HepG2 (cell line): ENCODE measurements around the gene ITGAV.

Experiments
- CBX2 ChIP-seq, 2 experiments: fragments of 200-600 bp in 1 of 2; sonication (generic); formaldehyde crosslinking in 1 of 2; IDR thresholded peaks; 2 replicates each; pipeline versions ENCODE4 v1.7.0 to v1.8.1; 2018 to 2022; ENCODE audit warnings: low read depth in 2 of 2, low read length in 1 of 2, mild to moderate bottlenecking in 1 of 2, missing genetic modification reagents in 1 of 2
- CTCF ChIP-seq: sonication (generic); formaldehyde crosslinking; IDR thresholded peaks from 2 replicates; pipeline ENCODE4 v1.5.0; 2020; ENCODE audit warnings: mild to moderate bottlenecking, missing genetic modification reagents, moderate library complexity
- EP300 ChIP-seq, 3 experiments: sonication (generic) in 1 of 3; formaldehyde crosslinking in 1 of 3; IDR thresholded peaks; 2 replicates each; pipeline versions ENCODE4 v1.5.1 to v1.6.1; 2011 to 2020; ENCODE audit warnings: low read depth in 2 of 3, low read length in 2 of 3, borderline replicate concordance in 1 of 3, improper control_type of control experiment in 1 of 3, mild to moderate bottlenecking in 1 of 3, missing genetic modification reagents in 1 of 3, moderate library complexity in 1 of 3
- FOSL1 ChIP-seq: sonication (generic); formaldehyde crosslinking; IDR thresholded peaks from 2 replicates; pipeline ENCODE4 v1.9.0; 2021; ENCODE audit warnings: missing genetic modification reagents, borderline replicate concordance
- FOXJ3 ChIP-seq: sonication (generic); formaldehyde crosslinking; IDR thresholded peaks from 2 replicates; pipeline ENCODE4 v1.4.0; 2020; ENCODE audit warnings: missing genetic modification reagents, mild to moderate bottlenecking, borderline replicate concordance
- JDP2 ChIP-seq: sonication (generic); formaldehyde crosslinking; IDR thresholded peaks from 2 replicates; pipeline ENCODE4 v1.8.1; 2022; ENCODE audit warnings: missing genetic modification reagents, borderline replicate concordance
- SCMH1 ChIP-seq: sonication (generic); formaldehyde crosslinking; IDR thresholded peaks from 2 replicates; pipeline ENCODE4 v1.9.0; 2021; ENCODE audit warnings: missing genetic modification reagents, mild to moderate bottlenecking, borderline replicate concordance
- TAF1 ChIP-seq: sonication (generic); formaldehyde crosslinking; IDR thresholded peaks from 2 replicates; pipeline ENCODE4 v1.4.0; 2020; ENCODE audit warnings: missing genetic modification reagents
- ZFX ChIP-seq: sonication (generic); formaldehyde crosslinking; IDR thresholded peaks from 2 replicates; pipeline ENCODE4 v1.4.0; 2020; ENCODE audit warnings: mild to moderate bottlenecking, low read depth, missing genetic modification reagents, moderate library complexity
- ZNF274 ChIP-seq: sonication (generic); formaldehyde crosslinking; IDR thresholded peaks from 2 replicates; pipeline ENCODE4 v1.5.1; 2020; ENCODE audit warnings: mild to moderate bottlenecking, missing genetic modification reagents
- ZNF407 ChIP-seq: sonication (generic); formaldehyde crosslinking; IDR thresholded peaks from one replicate; pipeline ENCODE4 v1.5.1; 2020; ENCODE audit warnings: mild to moderate bottlenecking, missing genetic modification reagents; ENCODE audit errors: not compliant biosample characterization
- ZNF513 ChIP-seq: sonication (generic); formaldehyde crosslinking; conservative IDR thresholded peaks from 2 replicates; pipeline ENCODE4 v1.5.0; 2020; ENCODE audit warnings: missing genetic modification reagents
- TF ChIP-seq, protein P1 (sequence below), 2 experiments: IDR thresholded peaks; 2 replicates each; pipeline ENCODE4 v1.6.1; 2011 to 2012; ENCODE audit warnings: low read length in 2 of 2, borderline replicate concordance in 1 of 2, low read depth in 1 of 2, mild to moderate bottlenecking in 1 of 2, moderate library complexity in 1 of 2
- TF ChIP-seq, protein P2 (sequence below): sonication (generic); formaldehyde crosslinking; IDR thresholded peaks from 2 replicates; pipeline ENCODE4 v1.5.1; 2020; ENCODE audit warnings: missing genetic modification reagents, mild to moderate bottlenecking, borderline replicate concordance

DNA sequence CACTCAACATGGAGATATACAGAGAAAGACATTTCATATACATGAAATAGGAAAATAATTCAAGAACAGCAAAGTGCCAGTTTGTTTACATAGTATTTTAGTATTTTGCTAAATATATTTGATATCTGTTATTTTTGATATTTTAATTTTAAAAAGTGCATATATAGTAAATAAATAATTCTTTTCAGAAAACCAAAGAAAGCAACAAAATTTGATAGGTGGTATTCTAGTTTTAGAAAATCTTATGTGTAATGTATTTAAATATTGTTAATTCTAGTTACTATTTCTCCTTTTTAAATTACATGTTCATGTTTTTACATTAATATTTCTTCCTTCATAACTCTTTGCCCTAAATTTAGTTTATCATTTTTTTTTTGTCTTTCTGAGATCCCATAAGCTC is 69.5 kb downstream of the ITGAV start:
- no peak for TF ChIP-seq ZNF274 (CRISPR knock-in tag)
- TF ChIP-seq CBX2 (IDR thresholded peaks at IDR 0.05; ENCODE audit: low read depth, low read length) = no peak
- TF ChIP-seq CBX2 (CRISPR knock-in tag; IDR thresholded peaks at IDR 0.05; ENCODE audit: low read depth) = no peak
- no peak for TF ChIP-seq ZNF513 (CRISPR knock-in tag)
- TF ChIP-seq EP300 (IDR thresholded peaks at IDR 0.05; ENCODE audit: low read depth in 2 of 2, low read length in 2 of 2) = no peak
- TF ChIP-seq EP300 (CRISPR knock-in tag; IDR thresholded peaks at IDR 0.05; ENCODE audit: borderline replicate concordance) = no peak
- TF ChIP-seq FOXJ3 (CRISPR knock-in tag) = no peak
- no peak for TF ChIP-seq FOSL1 (CRISPR knock-in tag)
- no peak for TF ChIP-seq SCMH1 (CRISPR knock-in tag)
- TF ChIP-seq ZNF407 (CRISPR knock-in tag) = no peak
- no peak for TF ChIP-seq TAF1
- no peak for TF ChIP-seq CTCF (CRISPR knock-in tag)
- TF ChIP-seq, protein P1, sequence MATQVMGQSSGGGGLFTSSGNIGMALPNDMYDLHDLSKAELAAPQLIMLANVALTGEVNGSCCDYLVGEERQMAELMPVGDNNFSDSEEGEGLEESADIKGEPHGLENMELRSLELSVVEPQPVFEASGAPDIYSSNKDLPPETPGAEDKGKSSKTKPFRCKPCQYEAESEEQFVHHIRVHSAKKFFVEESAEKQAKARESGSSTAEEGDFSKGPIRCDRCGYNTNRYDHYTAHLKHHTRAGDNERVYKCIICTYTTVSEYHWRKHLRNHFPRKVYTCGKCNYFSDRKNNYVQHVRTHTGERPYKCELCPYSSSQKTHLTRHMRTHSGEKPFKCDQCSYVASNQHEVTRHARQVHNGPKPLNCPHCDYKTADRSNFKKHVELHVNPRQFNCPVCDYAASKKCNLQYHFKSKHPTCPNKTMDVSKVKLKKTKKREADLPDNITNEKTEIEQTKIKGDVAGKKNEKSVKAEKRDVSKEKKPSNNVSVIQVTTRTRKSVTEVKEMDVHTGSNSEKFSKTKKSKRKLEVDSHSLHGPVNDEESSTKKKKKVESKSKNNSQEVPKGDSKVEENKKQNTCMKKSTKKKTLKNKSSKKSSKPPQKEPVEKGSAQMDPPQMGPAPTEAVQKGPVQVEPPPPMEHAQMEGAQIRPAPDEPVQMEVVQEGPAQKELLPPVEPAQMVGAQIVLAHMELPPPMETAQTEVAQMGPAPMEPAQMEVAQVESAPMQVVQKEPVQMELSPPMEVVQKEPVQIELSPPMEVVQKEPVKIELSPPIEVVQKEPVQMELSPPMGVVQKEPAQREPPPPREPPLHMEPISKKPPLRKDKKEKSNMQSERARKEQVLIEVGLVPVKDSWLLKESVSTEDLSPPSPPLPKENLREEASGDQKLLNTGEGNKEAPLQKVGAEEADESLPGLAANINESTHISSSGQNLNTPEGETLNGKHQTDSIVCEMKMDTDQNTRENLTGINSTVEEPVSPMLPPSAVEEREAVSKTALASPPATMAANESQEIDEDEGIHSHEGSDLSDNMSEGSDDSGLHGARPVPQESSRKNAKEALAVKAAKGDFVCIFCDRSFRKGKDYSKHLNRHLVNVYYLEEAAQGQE (IDR thresholded peaks at IDR 0.05; ENCODE audit: borderline replicate concordance in 1 of 2, low read depth in 1 of 2, low read length in 2 of 2) = no peak
- TF ChIP-seq ZFX (CRISPR knock-in tag) = no peak
- no peak for TF ChIP-seq JDP2 (CRISPR knock-in tag)
- TF ChIP-seq, protein P2, sequence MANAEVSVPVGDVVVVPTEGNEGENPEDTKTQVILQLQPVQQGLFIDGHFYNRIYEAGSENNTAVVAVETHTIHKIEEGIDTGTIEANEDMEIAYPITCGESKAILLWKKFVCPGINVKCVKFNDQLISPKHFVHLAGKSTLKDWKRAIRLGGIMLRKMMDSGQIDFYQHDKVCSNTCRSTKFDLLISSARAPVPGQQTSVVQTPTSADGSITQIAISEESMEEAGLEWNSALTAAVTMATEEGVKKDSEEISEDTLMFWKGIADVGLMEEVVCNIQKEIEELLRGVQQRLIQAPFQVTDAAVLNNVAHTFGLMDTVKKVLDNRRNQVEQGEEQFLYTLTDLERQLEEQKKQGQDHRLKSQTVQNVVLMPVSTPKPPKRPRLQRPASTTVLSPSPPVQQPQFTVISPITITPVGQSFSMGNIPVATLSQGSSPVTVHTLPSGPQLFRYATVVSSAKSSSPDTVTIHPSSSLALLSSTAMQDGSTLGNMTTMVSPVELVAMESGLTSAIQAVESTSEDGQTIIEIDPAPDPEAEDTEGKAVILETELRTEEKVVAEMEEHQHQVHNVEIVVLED (CRISPR knock-in tag) = no peak
